ENCODE measurements around the gene KIF26B. TPM values are rescaled to one million over a fixed set of nuclear protein-coding genes. Genes with fewer than 3 reads are reported as not detected.
"Not testable (repeated sequence)": the region's sequence is repeated elsewhere in the genome, so short reads cannot be mapped to it uniquely, and the experiment has no call there.

Gene KIF26B
- total RNA-seq, 2 experiments from 2014 or later = not detected

GRCh38 chr1:245124241-245124640 lies 30.5 kb upstream of the KIF26B start:
- H3K4me3 Mint-ChIP-seq = no peak overlapping the region
- H3K4me1 Mint-ChIP-seq = no peaks in the 10 kb centered on the region
- H3K9me3 Mint-ChIP-seq = no peaks in the 10 kb centered on the region
- CTCF ChIA-PET = no interaction called here
- POLR2A ChIA-PET = no interaction called here
- no peak overlapping the region for H3K27ac Mint-ChIP-seq
- no peak for DNase-seq
- no peaks in the 10 kb centered on the region for H3K36me3 Mint-ChIP-seq (ENCODE audit: low read depth)
- H3K27me3 Mint-ChIP-seq = no peaks in the 10 kb centered on the region

GRCh38 chr1:245124644-245125043 lies 30.1 kb upstream of the KIF26B start:
- ChIA-PET POLR2A (no interaction called here), CTCF (no interaction called here)
- Mint-ChIP-seq H3K36me3 (ENCODE audit: low read depth) (no peaks in the 10 kb centered on the region), H3K4me3 (no peak overlapping the region), H3K27me3 (no peaks in the 10 kb centered on the region), H3K4me1 (no peaks in the 10 kb centered on the region), H3K9me3 (no peaks in the 10 kb centered on the region), H3K27ac (no peak overlapping the region)
- DNase-seq = no peak

GRCh38 chr1:245126530-245126929 lies 28.3 kb upstream of the KIF26B start:
- Mint-ChIP-seq H3K4me1 (no peaks in the 10 kb centered on the region), H3K27me3 (no peaks in the 10 kb centered on the region), H3K9me3 (no peaks in the 10 kb centered on the region), H3K27ac (no peak overlapping the region), H3K4me3 (no peak overlapping the region), H3K36me3 (ENCODE audit: low read depth) (no peaks in the 10 kb centered on the region)
- ChIA-PET POLR2A (no interaction called here), CTCF (no interaction called here)
- no peak for DNase-seq

- ChIA-PET POLR2A (no interaction called here), CTCF (no interaction called here)
- Mint-ChIP-seq H3K27ac (no peak overlapping the region), H3K9me3 (no peaks in the 10 kb centered on the region), H3K4me1 (no peaks in the 10 kb centered on the region), H3K36me3 (ENCODE audit: low read depth) (no peaks in the 10 kb centered on the region), H3K4me3 (no peak overlapping the region), H3K27me3 (no peaks in the 10 kb centered on the region)
- DNase-seq = no peak
Measured at GRCh38 chr1:245128381-245129101, 26.2 kb upstream of the KIF26B start.

- CTCF ChIA-PET = no interaction called here
- no peak overlapping the region for H3K4me3 Mint-ChIP-seq
- H3K36me3 Mint-ChIP-seq (ENCODE audit: low read depth) = no peaks in the 10 kb centered on the region
- POLR2A ChIA-PET = no interaction called here
- no peaks in the 10 kb centered on the region for H3K9me3 Mint-ChIP-seq
- no peak overlapping the region for H3K27ac Mint-ChIP-seq
- no peaks in the 10 kb centered on the region for H3K27me3 Mint-ChIP-seq
- no peaks in the 10 kb centered on the region for H3K4me1 Mint-ChIP-seq
- DNase-seq = no peak
Measured at GRCh38 chr1:245129319-245130240, 25.2 kb upstream of the KIF26B start.

GRCh38 chr1:245130281-245131025 lies 24.3 kb upstream of the KIF26B start:
- H3K36me3 Mint-ChIP-seq (ENCODE audit: low read depth); H3K4me3 Mint-ChIP-seq; CTCF ChIA-PET; H3K4me1 Mint-ChIP-seq; H3K27me3 Mint-ChIP-seq; H3K9me3 Mint-ChIP-seq; POLR2A ChIA-PET; H3K27ac Mint-ChIP-seq; DNase-seq: not testable (repeated sequence)

- H3K36me3 Mint-ChIP-seq (ENCODE audit: low read depth) = no peaks in the 10 kb centered on the region
- POLR2A ChIA-PET = no interaction called here
- H3K27me3 Mint-ChIP-seq = no peaks in the 10 kb centered on the region
- H3K27ac Mint-ChIP-seq = no peak overlapping the region
- DNase-seq = no peak
- CTCF ChIA-PET = no interaction called here
- no peak overlapping the region for H3K4me3 Mint-ChIP-seq
- no peaks in the 10 kb centered on the region for H3K4me1 Mint-ChIP-seq
- no peaks in the 10 kb centered on the region for H3K9me3 Mint-ChIP-seq
Measured at GRCh38 chr1:245131026-245131393, 23.8 kb upstream of the KIF26B start.

GRCh38 chr1:245132771-245133170 lies 22.0 kb upstream of the KIF26B start:
- ChIA-PET POLR2A (no interaction called here), CTCF (no interaction called here)
- no peaks in the 10 kb centered on the region for H3K4me1 Mint-ChIP-seq
- no peak overlapping the region for H3K27ac Mint-ChIP-seq
- no peak for DNase-seq
- H3K27me3 Mint-ChIP-seq = peaks cover 4% of the 10 kb centered on the region
- no peaks in the 10 kb centered on the region for H3K36me3 Mint-ChIP-seq (ENCODE audit: low read depth)
- H3K4me3 Mint-ChIP-seq = no peak overlapping the region
- no peaks in the 10 kb centered on the region for H3K9me3 Mint-ChIP-seq

GRCh38 chr1:245133995-245134715 lies 20.6 kb upstream of the KIF26B start:
- DNase-seq = no peak
- peaks cover 7% of the 10 kb centered on the region for H3K27me3 Mint-ChIP-seq
- H3K27ac Mint-ChIP-seq = no peak overlapping the region
- no peaks in the 10 kb centered on the region for H3K36me3 Mint-ChIP-seq (ENCODE audit: low read depth)
- no peaks in the 10 kb centered on the region for H3K9me3 Mint-ChIP-seq
- no peak overlapping the region for H3K4me3 Mint-ChIP-seq
- POLR2A ChIA-PET = no interaction called here
- CTCF ChIA-PET = no interaction called here
- no peaks in the 10 kb centered on the region for H3K4me1 Mint-ChIP-seq

- Mint-ChIP-seq H3K4me3 (no peak overlapping the region), H3K36me3 (ENCODE audit: low read depth) (no peaks in the 10 kb centered on the region), H3K27me3 (peaks cover 8% of the 10 kb centered on the region), H3K4me1 (no peaks in the 10 kb centered on the region), H3K9me3 (no peaks in the 10 kb centered on the region), H3K27ac (no peak overlapping the region)
- DNase-seq = no peak
- ChIA-PET CTCF (interaction anchor here (1.7 kb wide), 1 partner anchor 14 kb away, joined by 7 read pairs; no protein-coding TSS in a partner anchor), POLR2A (no interaction called here)
Measured at GRCh38 chr1:245142171-245142798, 12.5 kb upstream of the KIF26B start.

GRCh38 chr1:245142976-245143375 lies 11.8 kb upstream of the KIF26B start:
- DNase-seq = no peak
- POLR2A ChIA-PET = no interaction called here
- Mint-ChIP-seq H3K4me3 (no peak overlapping the region), H3K9me3 (no peaks in the 10 kb centered on the region), H3K36me3 (ENCODE audit: low read depth) (no peaks in the 10 kb centered on the region), H3K4me1 (no peaks in the 10 kb centered on the region), H3K27me3 (peaks cover 8% of the 10 kb centered on the region), H3K27ac (no peak overlapping the region)
- CTCF ChIA-PET = no interaction called here

GRCh38 chr1:245143849-245144248 lies 10.9 kb upstream of the KIF26B start:
- CTCF ChIA-PET = interaction anchor here (0.7 to 1.3 kb wide), 2 partner anchors 9 to 34 kb away, joined by 5 read pairs; no protein-coding TSS in a partner anchor
- POLR2A ChIA-PET = no interaction called here
- H3K36me3 Mint-ChIP-seq (ENCODE audit: low read depth) = no peaks in the 10 kb centered on the region
- H3K27me3 Mint-ChIP-seq = peaks cover 9% of the 10 kb centered on the region
- no peak overlapping the region for H3K4me3 Mint-ChIP-seq
- H3K4me1 Mint-ChIP-seq = no peaks in the 10 kb centered on the region
- DNase-seq = no peak
- no peak overlapping the region for H3K27ac Mint-ChIP-seq
- no peaks in the 10 kb centered on the region for H3K9me3 Mint-ChIP-seq

Data from activated CD4-positive, alpha-beta memory T cell treated with anti-CD3 and anti-CD28 coated beads, Interleukin-2, amount 10 ng/mL, durations not matched to agents 7 days and 5 days (primary cell).